KOPT-K1 (cell line): Measurements from ENCODE around the gene SND1.

ENCODE experiments used
- H3K27ac ChIP-seq: fragments of 200-600 bp; sonication (generic); 2 replicates; pipeline ENCODE4 v1.5.1; 2016; ENCODE audit warnings: antibody characterized with exemption, mild to moderate bottlenecking, low read depth, low read length; ENCODE audit not compliant: poor library complexity, severe bottlenecking
- H3K36me3 ChIP-seq: fragments of 200-600 bp; sonication (generic); 2 replicates; pipeline ENCODE4 v1.5.1; 2017; ENCODE audit warnings: antibody characterized with exemption, mild to moderate bottlenecking, low read length, moderate library complexity; ENCODE audit not compliant: insufficient read depth
- H3K9me3 ChIP-seq: fragments of 200-600 bp; sonication (generic); 2 replicates; pipeline ENCODE4 v1.5.1; 2017; ENCODE audit warnings: antibody characterized with exemption, low read length, mild to moderate bottlenecking; ENCODE audit not compliant: insufficient read depth, poor library complexity, severe bottlenecking

SND1 gene

DNA sequence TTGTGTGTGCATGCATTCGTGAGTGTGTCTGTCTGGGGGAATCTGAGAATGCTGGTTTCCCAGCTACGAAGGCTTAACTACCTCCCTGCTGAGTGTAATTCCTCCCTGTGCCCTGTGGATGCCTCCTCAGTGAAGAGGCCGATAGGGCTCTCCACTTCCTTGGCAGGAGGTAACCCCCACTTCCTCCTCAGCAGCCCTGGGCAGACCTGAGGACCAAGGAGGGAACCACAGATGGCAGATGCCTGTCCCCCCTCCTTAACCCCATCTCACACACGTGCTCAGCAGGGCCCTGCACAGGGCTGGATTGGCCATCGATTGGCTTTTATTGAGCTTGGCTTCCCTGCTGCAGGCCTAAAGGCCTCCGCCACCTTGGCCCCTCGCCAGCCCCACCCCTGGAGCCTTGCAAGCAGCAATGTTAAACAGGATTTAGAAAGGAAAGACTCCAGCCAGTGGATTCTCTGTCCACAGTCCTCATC is 424.8 kb downstream of the SND1 start:
- no peaks in the 10 kb centered on the region for H3K9me3 ChIP-seq
- H3K27ac ChIP-seq = no peak overlapping the region
- peaks cover 79% of the 10 kb centered on the region for H3K36me3 ChIP-seq

DNA sequence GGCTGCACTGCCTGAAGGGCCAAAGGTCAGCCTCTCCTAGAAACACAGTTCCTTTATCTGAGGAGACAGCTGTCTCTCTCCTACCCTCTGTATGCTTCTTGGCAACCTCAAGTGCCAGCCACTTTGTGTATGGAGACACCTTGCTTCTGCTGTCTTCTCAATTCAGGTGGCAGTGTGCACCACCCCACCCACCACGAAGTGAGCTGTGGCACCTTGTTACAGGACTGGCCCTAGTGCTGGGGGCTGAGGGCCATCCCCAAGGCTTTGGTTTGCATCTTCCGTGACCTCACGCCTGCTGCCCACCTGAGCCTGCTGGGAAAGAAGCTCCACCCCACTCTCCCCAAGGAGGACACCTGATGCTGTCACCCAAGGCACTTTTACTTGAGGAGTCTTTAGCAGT is 426.3 kb downstream of the SND1 start:
- no peak overlapping the region for H3K27ac ChIP-seq

DNA sequence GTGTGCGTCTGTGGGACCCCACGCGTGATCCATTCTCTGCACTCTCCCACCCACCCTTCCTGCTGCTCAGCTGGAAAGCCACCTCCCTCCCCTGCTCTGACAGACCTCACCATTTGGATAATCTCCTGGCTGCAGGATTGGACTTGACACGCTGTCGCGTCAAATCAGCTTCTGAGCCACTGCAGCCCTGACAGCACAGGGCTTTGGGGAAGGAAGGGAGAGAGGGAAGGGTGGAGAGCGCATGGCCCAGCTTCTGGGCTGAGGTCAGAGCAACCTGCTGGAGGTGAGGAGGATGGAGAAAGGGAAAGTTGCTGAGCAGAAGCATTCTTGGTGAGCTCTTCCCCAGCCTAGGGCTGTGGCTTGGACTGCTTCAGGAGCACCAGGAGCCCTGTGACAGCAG is 428.2 kb downstream of the SND1 start:
- peaks cover 96% of the 10 kb centered on the region for H3K36me3 ChIP-seq
- H3K27ac ChIP-seq = no peak overlapping the region
- no peaks in the 10 kb centered on the region for H3K9me3 ChIP-seq

More for the DNA sequence above, 426.3 kb downstream of the SND1 start:
- Histone ChIP-seq H3K36me3 (peaks cover 88% of the 10 kb centered on the region), H3K9me3 (no peaks in the 10 kb centered on the region)

DNA sequence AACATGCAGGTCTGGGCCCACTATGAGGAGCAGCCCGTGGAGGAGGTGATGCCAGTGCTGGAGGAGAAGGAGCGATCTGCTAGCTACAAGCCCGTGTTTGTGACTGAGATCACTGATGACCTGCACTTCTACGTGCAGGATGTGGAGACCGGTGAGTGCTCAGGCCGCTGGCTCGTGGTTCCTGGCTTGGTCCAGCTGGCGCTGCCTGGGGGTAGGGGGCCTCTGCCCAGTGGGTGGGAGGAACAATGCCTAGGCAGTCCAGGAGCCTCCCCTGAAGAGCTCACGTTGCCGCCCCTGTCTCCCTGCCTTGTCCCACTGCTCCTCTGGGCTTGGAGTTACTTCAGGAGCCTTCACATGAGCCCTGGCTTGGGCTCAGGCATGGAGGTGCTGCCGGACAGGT is 429.4 kb downstream of the SND1 start:
- Histone ChIP-seq H3K27ac (no peak overlapping the region), H3K36me3 (peaks cover 97% of the 10 kb centered on the region), H3K9me3 (no peaks in the 10 kb centered on the region)

DNA sequence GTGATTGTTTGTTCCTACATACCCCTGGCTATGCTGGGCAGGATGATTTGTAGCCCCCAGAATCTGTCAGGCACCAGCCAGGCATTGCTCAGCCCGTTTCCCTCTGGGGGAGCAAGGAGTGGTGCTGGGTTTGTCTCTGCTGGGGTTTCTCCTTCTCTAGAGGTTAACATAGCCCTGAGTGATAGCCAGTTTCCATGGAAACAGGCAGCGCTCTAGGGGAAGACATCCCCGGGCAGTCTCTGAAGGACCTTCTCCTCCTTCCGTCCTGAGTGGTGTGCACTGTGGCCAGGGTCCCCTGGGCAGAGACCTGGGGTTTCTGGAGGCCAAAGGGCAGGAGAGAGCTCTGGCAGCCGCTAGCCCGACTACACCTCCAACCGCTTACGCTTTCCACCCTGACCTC is 429.8 kb downstream of the SND1 start:
- peaks cover 97% of the 10 kb centered on the region for H3K36me3 ChIP-seq
- no peak overlapping the region for H3K27ac ChIP-seq
- H3K9me3 ChIP-seq = no peaks in the 10 kb centered on the region

DNA sequence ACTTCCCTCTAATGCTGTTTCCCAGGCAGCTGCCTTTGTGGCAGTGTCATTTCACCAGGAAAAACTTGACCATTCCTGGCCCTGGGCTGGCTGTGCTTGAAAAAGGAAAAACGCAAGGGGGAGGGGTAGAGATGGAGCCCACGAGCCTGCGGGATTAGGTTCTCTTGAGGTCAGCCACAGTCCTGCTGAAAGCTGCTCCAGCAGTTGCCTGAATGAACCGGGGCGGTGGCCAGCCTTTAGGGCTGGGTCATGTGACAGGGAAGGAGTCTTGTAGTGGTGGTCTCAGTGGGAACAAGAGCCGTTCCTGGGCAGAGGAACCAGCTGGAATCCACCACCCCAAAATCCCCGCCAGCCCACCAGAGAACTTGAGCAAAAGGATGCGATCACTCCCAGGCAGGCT is 430.4 kb downstream of the SND1 start:
- Histone ChIP-seq H3K9me3 (no peaks in the 10 kb centered on the region), H3K27ac (no peak overlapping the region), H3K36me3 (peaks cover 97% of the 10 kb centered on the region)

DNA sequence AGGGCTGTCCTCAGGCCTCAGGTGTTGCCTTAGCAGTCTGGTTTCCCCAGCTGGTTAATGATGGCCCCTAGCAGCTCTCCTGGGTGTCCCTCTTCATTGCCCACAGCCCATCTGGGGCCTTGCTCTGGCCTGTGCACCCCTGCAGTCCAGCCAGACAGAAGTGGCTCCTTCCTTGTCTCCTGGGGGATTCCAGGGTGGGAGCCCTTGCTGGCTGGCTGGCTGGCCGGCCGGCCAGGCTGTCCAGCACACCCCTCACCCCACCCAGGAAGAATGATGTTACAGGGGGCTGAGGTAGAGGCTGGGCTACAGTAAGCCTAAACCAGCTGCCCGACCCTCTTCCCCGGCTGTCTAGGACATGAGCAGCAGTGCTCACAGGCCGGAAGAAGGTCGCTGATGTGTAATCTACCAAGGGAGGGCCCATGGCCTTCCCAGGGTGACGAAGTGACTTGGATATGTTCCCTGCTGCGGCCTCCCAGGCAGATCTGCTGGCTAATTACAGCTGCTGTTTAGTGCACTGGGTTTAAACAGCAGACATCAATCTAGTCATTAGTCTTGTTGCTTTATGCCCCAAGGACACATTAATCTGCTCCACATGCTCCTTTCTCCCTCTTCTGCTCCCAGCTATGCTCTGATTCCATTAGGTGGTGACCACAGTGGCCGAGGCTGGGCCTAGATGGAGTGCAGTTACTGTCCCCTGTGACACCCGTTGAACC is 433.1 kb downstream of the SND1 start:
- Histone ChIP-seq H3K36me3 (peaks cover 96% of the 10 kb centered on the region), H3K27ac (no peak overlapping the region), H3K9me3 (no peaks in the 10 kb centered on the region)

DNA sequence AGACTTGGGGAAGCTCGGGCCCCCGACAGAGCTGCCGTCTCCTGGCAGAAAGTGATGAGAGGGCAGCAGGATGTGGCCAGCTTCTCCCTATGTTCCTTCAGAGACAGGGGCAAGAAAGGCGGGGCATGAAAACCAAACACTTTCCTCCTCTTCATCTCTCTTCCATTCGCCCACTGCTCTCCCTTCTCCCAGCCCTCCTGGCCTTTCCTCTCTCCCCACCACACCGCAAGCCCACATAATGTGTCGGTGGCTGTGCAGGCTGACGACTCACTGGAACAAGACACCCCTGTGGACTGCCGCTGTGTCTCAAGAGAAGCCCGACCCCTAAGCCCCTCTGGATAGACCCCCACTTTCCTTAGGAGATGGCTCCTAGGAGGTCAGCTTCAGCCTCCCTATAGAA is 438.5 kb downstream of the SND1 start:
- peaks cover 95% of the 10 kb centered on the region for H3K36me3 ChIP-seq

DNA sequence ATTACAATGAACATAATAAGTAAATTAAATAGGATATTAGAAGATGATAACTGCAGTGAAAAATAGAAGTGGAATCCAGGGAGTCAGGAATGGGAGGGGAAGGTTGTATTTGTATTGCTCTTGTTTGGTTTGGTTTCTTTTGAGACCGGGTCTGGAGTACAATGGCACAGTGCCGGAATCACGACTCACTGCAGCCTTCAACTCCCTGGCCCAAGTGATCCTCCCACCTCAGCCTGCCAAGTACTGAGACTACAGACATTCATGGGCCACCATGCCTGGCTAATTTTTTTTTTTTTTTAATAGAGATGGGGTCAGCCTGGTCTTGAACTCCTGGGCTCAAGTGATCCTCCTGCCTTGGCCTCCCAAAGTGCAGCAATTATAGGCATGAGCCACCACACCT is 439.1 kb downstream of the SND1 start:
- peaks cover 95% of the 10 kb centered on the region for H3K36me3 ChIP-seq
- H3K27ac ChIP-seq = no peak overlapping the region
- H3K9me3 ChIP-seq = no peaks in the 10 kb centered on the region

More for the DNA sequence above, 438.5 kb downstream of the SND1 start:
- no peaks in the 10 kb centered on the region for H3K9me3 ChIP-seq
- no peak overlapping the region for H3K27ac ChIP-seq

DNA sequence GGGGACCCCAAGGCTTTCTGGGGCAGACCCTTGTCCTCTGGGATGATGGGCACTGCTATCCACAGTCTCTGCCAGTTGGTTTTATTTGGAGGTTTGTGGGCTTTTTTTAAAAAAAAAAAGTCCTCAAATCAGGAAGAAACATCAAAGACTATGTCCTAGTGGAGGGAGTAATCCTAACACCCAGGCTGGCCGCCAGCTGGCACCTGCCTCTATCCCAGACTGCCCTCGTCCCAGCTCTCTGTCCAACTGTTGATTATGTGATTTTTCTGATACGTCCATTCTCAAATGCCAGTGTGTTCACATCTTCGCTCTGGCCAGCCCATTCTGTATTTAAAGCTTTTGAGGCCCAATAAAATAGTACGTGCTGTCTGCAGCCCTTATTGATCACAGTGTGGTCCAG is 440.2 kb downstream of the SND1 start:
- H3K9me3 ChIP-seq = no peaks in the 10 kb centered on the region
- H3K36me3 ChIP-seq = peaks cover 88% of the 10 kb centered on the region
- no peak overlapping the region for H3K27ac ChIP-seq

DNA sequence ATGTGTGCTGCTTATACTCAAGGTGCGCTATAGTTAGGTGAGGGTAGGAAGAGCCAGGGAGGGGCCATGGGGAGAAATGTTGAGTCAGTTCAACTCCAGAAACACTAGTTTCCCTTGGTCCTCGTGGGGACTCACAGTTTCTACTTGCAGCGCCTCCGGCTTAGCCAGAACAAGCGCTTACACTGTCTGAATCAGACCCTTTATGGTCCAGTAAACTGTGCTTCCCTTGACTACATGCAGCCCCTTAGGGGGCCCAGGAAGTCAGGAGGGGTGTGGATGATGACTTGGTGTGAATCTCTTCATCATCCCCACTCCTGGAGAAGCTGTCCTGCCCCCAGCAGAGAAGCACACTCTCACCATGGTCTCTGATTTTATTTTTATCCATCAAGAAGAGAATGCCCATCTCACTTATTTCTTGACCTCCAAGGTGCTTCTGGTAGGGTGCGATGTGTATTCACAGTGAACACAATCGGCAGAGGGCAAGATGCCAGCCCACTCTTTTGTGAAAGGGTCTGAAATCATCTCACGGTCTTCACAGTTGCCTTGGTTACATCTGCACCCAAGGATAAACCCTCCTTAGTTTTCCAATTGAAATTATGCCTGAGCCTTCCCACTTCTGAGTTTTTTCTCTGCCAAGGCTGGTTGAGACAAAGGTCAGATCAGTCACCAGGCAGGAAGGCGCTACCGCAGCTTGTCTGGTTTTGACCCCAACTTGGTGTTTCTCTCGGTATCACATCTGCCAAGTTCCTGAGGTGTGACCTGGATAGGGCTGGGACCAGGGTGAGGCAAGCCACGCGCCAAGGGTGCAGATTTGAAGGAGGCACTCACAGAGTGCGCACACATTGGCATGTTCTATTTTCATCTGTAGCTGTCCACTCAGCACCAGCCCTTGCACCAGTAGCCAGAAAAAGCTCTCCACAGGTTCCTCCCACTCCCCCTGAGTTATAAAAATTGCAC is 441.9 kb downstream of the SND1 start:
- Histone ChIP-seq H3K36me3 (peaks cover 72% of the 10 kb centered on the region), H3K27ac (no peak overlapping the region)

DNA sequence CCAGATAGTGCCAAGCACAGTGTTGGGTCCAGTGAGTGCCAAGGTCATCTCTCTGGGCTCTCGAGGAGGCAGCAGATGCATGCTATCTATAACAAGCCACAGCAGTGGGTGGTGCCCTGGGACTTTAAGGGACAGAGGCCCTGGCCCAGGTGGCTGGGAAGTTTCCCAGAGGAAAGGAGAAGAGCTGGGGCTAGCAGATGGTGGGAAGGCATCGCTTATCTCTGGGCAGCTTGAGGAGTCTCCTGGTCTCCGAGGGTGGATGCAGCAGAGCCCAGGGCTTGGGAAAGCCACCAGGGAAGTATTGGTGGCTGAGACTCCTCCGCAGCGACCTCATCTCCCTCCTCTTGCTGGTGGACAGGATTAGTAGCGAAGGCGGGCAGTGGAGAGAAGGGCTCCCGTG is 442.7 kb downstream of the SND1 start:
- Histone ChIP-seq H3K9me3 (no peaks in the 10 kb centered on the region), H3K36me3 (peaks cover 64% of the 10 kb centered on the region)

More for the DNA sequence above, 441.9 kb downstream of the SND1 start:
- H3K9me3 ChIP-seq = no peaks in the 10 kb centered on the region

DNA sequence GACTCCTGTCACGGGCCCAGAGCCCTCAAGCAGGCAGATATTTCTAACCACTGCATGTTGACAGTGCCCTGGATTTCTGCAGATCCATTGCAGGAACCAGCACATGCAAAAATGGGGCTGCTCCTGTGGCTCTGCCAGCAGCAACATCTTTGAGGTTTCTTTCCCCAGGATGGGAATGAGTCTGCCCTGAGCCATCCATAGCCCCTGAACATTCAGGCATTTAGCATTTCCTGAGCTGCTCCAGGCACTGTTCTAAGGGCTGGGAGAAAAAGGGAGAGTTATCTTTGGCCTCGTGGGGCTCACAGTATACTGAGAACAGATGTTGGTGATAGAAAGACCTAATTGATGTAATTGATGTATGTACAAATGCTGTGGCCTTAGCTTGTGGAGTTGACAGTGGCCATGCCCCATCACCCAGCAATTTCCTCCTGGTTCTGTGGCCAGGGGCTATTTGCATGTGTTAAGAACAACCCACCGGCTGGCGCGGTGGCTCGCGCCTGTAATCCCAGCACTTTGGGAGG is 445.3 kb downstream of the SND1 start:
- Histone ChIP-seq H3K9me3 (no peaks in the 10 kb centered on the region), H3K27ac (no peak overlapping the region), H3K36me3 (peaks cover 38% of the 10 kb centered on the region)

More for the DNA sequence above, 442.7 kb downstream of the SND1 start:
- H3K27ac ChIP-seq = no peak overlapping the region

DNA sequence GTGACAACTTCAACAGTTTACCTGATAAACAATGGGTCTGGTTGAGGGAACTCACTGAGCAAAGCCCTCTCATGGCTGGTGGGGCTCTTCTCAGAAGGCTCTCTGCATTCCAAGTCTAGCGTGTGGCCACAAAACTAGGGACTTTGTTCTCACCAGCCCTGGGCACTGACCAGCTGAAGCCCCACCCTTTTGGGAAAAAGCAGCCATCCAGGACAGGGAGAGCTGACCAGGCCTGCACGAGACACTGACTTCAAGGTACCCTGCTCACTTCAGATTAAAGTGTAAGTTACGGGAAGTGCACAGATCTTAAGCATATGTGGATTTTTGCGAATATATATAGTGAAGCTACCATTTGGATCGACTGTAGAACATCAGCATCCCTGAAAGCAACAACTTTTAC is 446.6 kb downstream of the SND1 start:
- H3K9me3 ChIP-seq = no peaks in the 10 kb centered on the region
- peaks cover 25% of the 10 kb centered on the region; the same call in 1 of the 2 replicates for H3K36me3 ChIP-seq
- no peak overlapping the region for H3K27ac ChIP-seq

DNA sequence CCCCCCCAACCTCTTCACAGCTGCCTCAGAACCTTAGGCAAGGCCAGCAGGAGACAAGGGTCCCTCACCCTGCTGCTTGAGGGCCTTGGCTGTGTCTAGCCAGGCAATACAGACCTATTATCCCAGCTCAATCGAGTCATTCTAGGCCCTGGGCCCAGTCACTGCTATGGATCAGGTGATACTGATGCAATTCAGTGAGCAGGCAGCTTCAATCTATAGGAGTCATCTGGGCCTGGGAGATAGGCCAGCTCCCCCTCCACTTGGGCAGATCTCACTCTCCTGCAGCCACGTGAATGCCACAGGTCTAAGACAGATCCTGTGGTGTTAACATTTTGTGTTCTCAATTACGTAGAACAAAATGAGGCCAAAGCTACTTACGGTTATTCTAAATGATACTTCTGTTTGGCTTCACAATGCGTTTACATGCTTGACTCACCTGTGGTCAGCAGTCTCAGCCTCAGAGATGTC is 447.2 kb downstream of the SND1 start:
- no peak overlapping the region for H3K27ac ChIP-seq
- no peaks in the 10 kb centered on the region for H3K9me3 ChIP-seq
- H3K36me3 ChIP-seq = peaks cover 19% of the 10 kb centered on the region; the same call in 1 of the 2 replicates
